Measurements from ENCODE around the gene OVCH2. TPM values are rescaled to one million over a fixed set of nuclear protein-coding genes. Genes with fewer than 3 reads are reported as not detected.

The OVCH2 gene
- total and polyA plus RNA-seq, 11 donors = not detected

DNA sequence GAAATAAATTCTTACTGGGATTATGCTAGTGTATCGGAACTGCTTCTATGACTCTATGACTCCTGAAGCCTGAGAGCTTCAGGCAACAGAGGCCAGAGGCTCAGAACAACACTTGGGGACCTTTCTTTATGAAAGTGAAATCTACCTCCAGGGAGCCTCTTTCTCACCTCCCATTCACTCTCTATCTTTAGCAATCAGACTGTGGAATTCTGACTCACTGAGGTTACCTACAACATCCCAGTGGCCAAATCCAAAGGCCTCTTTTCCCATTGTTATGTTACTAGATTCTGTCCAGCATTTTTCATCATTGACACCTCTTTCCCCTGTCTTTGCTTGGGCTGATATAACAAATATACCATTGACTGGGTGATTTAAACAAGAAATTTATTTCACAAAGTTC is 18.9 kb downstream of the OVCH2 start:
- Histone ChIP-seq H3K36me3 (no peaks in the 10 kb centered on the region), H3K9me3 (no peaks in the 10 kb centered on the region), H3K27me3 (peaks cover 0 to 10% (median 0%) of the 10 kb centered on the region in 9 donors), H3K4me1 (no peaks in the 10 kb centered on the region), H3K4me3 (no peak overlapping the region), H3K27ac (no peak overlapping the region)
- DNase-seq (no peak), ATAC-seq (no peak)
- intact Hi-C loops (cut with DNase I) = loop anchor here in 3 of 10 donors (5.0 kb wide), 2 partner anchors 115 to 590 kb away; no protein-coding TSS in a partner anchor
- no peak for TF ChIP-seq POLR2A (IDR thresholded peaks at IDR 0.05)
- TF ChIP-seq, protein P1, sequence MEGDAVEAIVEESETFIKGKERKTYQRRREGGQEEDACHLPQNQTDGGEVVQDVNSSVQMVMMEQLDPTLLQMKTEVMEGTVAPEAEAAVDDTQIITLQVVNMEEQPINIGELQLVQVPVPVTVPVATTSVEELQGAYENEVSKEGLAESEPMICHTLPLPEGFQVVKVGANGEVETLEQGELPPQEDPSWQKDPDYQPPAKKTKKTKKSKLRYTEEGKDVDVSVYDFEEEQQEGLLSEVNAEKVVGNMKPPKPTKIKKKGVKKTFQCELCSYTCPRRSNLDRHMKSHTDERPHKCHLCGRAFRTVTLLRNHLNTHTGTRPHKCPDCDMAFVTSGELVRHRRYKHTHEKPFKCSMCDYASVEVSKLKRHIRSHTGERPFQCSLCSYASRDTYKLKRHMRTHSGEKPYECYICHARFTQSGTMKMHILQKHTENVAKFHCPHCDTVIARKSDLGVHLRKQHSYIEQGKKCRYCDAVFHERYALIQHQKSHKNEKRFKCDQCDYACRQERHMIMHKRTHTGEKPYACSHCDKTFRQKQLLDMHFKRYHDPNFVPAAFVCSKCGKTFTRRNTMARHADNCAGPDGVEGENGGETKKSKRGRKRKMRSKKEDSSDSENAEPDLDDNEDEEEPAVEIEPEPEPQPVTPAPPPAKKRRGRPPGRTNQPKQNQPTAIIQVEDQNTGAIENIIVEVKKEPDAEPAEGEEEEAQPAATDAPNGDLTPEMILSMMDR (IDR thresholded peaks at IDR 0.05) = no peak
- WGBS, 4 donors = 93 to 97% (median 96%) methylated on average over 1 of the region's 1 CpG

DNA sequence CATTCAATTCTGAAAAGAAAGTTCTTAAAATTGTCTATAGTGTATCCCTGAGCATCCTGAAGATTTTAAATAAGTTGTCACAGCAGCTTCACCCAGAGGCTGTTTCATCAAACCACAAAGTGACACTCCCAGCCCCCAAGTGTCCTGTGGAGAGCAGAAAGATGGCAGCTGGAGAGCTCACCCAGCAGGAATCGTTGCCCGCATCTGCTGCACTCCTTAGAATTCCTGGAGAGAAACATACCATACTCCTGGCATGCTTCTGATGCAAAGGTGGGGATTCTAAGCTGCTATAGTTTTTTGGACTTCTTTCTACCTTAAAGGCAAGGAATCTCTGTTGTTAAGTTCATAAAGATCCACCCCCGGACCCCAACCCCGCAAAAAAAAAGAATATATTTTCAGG is 19.5 kb downstream of the OVCH2 start:
- no peak for TF ChIP-seq POLR2A (IDR thresholded peaks at IDR 0.05)
- TF ChIP-seq, protein P1 (IDR thresholded peaks at IDR 0.05) = no peak
- 84 to 91% (median 86%) methylated on average over 4 of the region's 4 CpGs for WGBS, 4 donors
- no peak for DNase-seq
- H3K4me3 ChIP-seq = no peak overlapping the region
- no peak overlapping the region for H3K27ac ChIP-seq
- H3K9me3 ChIP-seq = no peaks in the 10 kb centered on the region
- intact Hi-C loops (cut with DNase I) = loop anchor here in 3 of 10 donors (5.0 kb wide), 2 partner anchors 114 to 589 kb away; no protein-coding TSS in a partner anchor
- no peak for ATAC-seq
- H3K4me1 ChIP-seq = no peaks in the 10 kb centered on the region
- H3K36me3 ChIP-seq = no peaks in the 10 kb centered on the region
- peaks cover 0 to 7% (median 0%) of the 10 kb centered on the region in 9 donors for H3K27me3 ChIP-seq

DNA sequence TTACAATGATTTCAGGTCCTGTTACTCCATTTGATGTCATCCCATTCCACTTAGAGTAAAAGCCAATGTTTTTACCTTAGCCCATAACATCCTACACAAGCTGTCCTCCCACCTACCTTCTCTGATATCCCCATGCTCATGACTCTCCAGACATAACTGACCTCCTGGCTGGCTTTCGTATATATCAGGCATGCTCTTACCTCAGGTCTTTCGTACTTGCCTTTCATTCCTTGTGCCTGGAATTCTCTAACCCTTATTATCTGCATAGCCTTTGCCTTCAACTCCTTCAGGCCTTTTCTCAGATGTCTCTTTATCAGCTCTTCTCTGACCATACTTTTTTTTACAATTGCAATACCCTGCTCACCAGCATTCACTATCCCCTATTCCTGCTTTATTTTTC is 22.7 kb downstream of the OVCH2 start:
- no peak for TF ChIP-seq POLR2A (IDR thresholded peaks at IDR 0.05)
- TF ChIP-seq, protein P1 (IDR thresholded peaks at IDR 0.05) = no peak
- 85 to 94% (median 90%) methylated on average over 2 of the region's 2 CpGs for WGBS, 4 donors
- Histone ChIP-seq H3K4me1 (no peaks in the 10 kb centered on the region), H3K9me3 (no peaks in the 10 kb centered on the region), H3K27ac (no peak overlapping the region), H3K27me3 (peaks cover 0 to 8% (median 0%) of the 10 kb centered on the region in 9 donors), H3K36me3 (no peaks in the 10 kb centered on the region), H3K4me3 (no peak overlapping the region)
- DNase-seq = no peak
- intact Hi-C loops (cut with DNase I) = no loop called here
- no peak for ATAC-seq

- no peaks in the 10 kb centered on the region for H3K36me3 ChIP-seq
Measured at GRCh38 chr11:7677796-7678201, 28.5 kb downstream of the OVCH2 start.

More at GRCh38 chr11:7677796-7678201, 28.5 kb downstream of the OVCH2 start:
- no peak for TF ChIP-seq POLR2A (IDR thresholded peaks at IDR 0.05)
- TF ChIP-seq, protein P1 (IDR thresholded peaks at IDR 0.05) = no peak
- Histone ChIP-seq H3K4me1 (peaks cover 0 to 18% (median 8%) of the 10 kb centered on the region in 12 donors), H3K4me3 (no peak overlapping the region), H3K9me3 (no peaks in the 10 kb centered on the region), H3K27me3 (peaks cover 0 to 28% (median 16%) of the 10 kb centered on the region in 9 donors), H3K27ac (no peak overlapping the region)
- DNase-seq (no peak), ATAC-seq (no peak)
- intact Hi-C loops (cut with DNase I) = no loop called here
- 51 to 64% (median 56%) methylated on average over 4 of the region's 4 CpGs for WGBS, 4 donors
